ENCODE results near the gene CDH19.
"Not testable (repeated sequence)": the region's sequence is repeated elsewhere in the genome, so short reads cannot be mapped to it uniquely, and the experiment has no call there.

DNA sequence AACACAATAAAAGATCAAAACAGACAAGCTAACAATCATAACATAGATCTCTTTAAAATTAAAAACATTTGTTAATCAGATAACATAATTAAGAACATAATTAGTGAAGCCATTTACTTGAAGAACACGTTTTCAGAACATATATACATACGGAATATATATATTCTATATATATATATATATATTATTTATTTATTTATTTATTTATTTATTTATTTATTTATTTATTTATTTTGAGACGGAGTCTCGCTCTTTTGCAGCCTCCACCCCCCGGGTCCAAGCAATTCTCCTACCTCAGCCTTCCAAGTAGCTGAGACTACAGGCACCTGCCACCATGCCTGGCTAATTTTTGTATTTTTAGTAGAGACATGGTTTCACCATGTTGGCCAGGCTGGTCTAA is 137.7 kb downstream of the CDH19 start:
- TF ChIP-seq EZH2 (IDR thresholded peaks at IDR 0.05; ENCODE audit: low read length): not testable (repeated sequence)
- TF ChIP-seq, protein P1, sequence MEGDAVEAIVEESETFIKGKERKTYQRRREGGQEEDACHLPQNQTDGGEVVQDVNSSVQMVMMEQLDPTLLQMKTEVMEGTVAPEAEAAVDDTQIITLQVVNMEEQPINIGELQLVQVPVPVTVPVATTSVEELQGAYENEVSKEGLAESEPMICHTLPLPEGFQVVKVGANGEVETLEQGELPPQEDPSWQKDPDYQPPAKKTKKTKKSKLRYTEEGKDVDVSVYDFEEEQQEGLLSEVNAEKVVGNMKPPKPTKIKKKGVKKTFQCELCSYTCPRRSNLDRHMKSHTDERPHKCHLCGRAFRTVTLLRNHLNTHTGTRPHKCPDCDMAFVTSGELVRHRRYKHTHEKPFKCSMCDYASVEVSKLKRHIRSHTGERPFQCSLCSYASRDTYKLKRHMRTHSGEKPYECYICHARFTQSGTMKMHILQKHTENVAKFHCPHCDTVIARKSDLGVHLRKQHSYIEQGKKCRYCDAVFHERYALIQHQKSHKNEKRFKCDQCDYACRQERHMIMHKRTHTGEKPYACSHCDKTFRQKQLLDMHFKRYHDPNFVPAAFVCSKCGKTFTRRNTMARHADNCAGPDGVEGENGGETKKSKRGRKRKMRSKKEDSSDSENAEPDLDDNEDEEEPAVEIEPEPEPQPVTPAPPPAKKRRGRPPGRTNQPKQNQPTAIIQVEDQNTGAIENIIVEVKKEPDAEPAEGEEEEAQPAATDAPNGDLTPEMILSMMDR (optimal IDR thresholded peaks at IDR 0.05 in 1 of 3, IDR thresholded peaks at IDR 0.05 in 1 of 3, conservative IDR thresholded peaks at IDR 0.05 in 1 of 3; ENCODE audit: extremely low read depth in 1 of 3, insufficient read depth in 2 of 3, low read length in 3 of 3): not testable (repeated sequence)

All from keratinocyte (primary cell).